ENCODE results near the gene TPGS2. TPM values are rescaled to one million over a fixed set of nuclear protein-coding genes. Genes with fewer than 3 reads are reported as not detected.
A peak's percentile ranks its signal among the peaks of the same experiment; 100 is the strongest.

Gene TPGS2
- polyA plus RNA-seq, 1 donor from 2014 or later = 217 TPM

GRCh38 chr18:36811430-36811829, 17.4 kb downstream of the TPGS2 start:
- peaks cover 6% of the 10 kb centered on the region for H3K36me3 ChIP-seq (ENCODE audit: insufficient read depth, low read length)
- no peaks in the 10 kb centered on the region for H3K27me3 ChIP-seq (ENCODE audit: insufficient read depth, low read depth, low read length)
- no peaks in the 10 kb centered on the region for H3K9me3 ChIP-seq (ENCODE audit: low read length)
- H3K9ac ChIP-seq (ENCODE audit: low read length) = no peak overlapping the region
- no peaks in the 10 kb centered on the region for H3K9me2 ChIP-seq (ENCODE audit: insufficient read depth, low read length)
- H3F3A ChIP-seq (ENCODE audit: insufficient read depth, low read length, poor library complexity, severe bottlenecking) = no peaks in the 10 kb centered on the region
- no peak overlapping the region for H3K4me3 ChIP-seq (ENCODE audit: low read length)
- H4K20me1 ChIP-seq (ENCODE audit: insufficient read depth) = no peaks in the 10 kb centered on the region
- no peaks in the 10 kb centered on the region for H3K79me2 ChIP-seq (replicated peaks; ENCODE audit: insufficient read depth, low read length)
- TF ChIP-seq TAF1 (IDR thresholded peaks at IDR 0.05; ENCODE audit: low read depth) (no peak), SMC3 (conservative IDR thresholded peaks at IDR 0.05; ENCODE audit: poor library complexity) (no peak)
- no peak overlapping the region for H3K27ac ChIP-seq (ENCODE audit: low read length)
- H2AFZ ChIP-seq (ENCODE audit: low read depth, low read length) = no peak overlapping the region
- no peak overlapping the region for H3K4me2 ChIP-seq (ENCODE audit: low read length)

GRCh38 chr18:36809590-36810381, 19.0 kb downstream of the TPGS2 start:
- no peak overlapping the region for H3K4me3 ChIP-seq (ENCODE audit: low read length)
- no peak overlapping the region for H2AFZ ChIP-seq (ENCODE audit: low read depth, low read length)
- no peak overlapping the region for H3K4me2 ChIP-seq (ENCODE audit: low read length)
- H3K9me2 ChIP-seq (ENCODE audit: insufficient read depth, low read length) = no peaks in the 10 kb centered on the region
- H3K9me3 ChIP-seq (ENCODE audit: low read length) = no peaks in the 10 kb centered on the region
- no peaks in the 10 kb centered on the region for H3F3A ChIP-seq (ENCODE audit: insufficient read depth, low read length, poor library complexity, severe bottlenecking)
- no peaks in the 10 kb centered on the region for H3K79me2 ChIP-seq (replicated peaks; ENCODE audit: insufficient read depth, low read length)
- no peak overlapping the region for H3K27ac ChIP-seq (ENCODE audit: low read length)
- H3K9ac ChIP-seq (ENCODE audit: low read length) = no peak overlapping the region
- H4K20me1 ChIP-seq (ENCODE audit: insufficient read depth) = no peaks in the 10 kb centered on the region
- H3K36me3 ChIP-seq (ENCODE audit: insufficient read depth, low read length) = peaks cover 12% of the 10 kb centered on the region
- H3K27me3 ChIP-seq (ENCODE audit: insufficient read depth, low read depth, low read length) = no peaks in the 10 kb centered on the region
- TF ChIP-seq CTCF (IDR thresholded peaks at IDR 0.05; ENCODE audit: poor library complexity, severe bottlenecking) (peak; percentile 86), EZH2 (IDR thresholded peaks at IDR 0.05; ENCODE audit: borderline replicate concordance, insufficient read depth, low read length, poor library complexity, severe bottlenecking) (no peak), TAF1 (IDR thresholded peaks at IDR 0.05; ENCODE audit: low read depth) (no peak), POLR2AphosphoS5 (IDR thresholded peaks at IDR 0.05) (no peak), SMC3 (conservative IDR thresholded peaks at IDR 0.05; ENCODE audit: poor library complexity) (peak; percentile 70), REST (IDR thresholded peaks at IDR 0.05; ENCODE audit: borderline replicate concordance) (no peak), RAD21 (conservative IDR thresholded peaks at IDR 0.05) (peak; percentile 71)

GRCh38 chr18:36808681-36809080, 20.1 kb downstream of the TPGS2 start:
- H3K9ac ChIP-seq (ENCODE audit: low read length) = no peak overlapping the region
- no peaks in the 10 kb centered on the region for H3K9me3 ChIP-seq (ENCODE audit: low read length)
- H3K36me3 ChIP-seq (ENCODE audit: insufficient read depth, low read length) = peaks cover 15% of the 10 kb centered on the region
- H2AFZ ChIP-seq (ENCODE audit: low read depth, low read length) = no peak overlapping the region
- H4K20me1 ChIP-seq (ENCODE audit: insufficient read depth) = no peaks in the 10 kb centered on the region
- no peak for TF ChIP-seq TAF1 (IDR thresholded peaks at IDR 0.05; ENCODE audit: low read depth)
- TF ChIP-seq EZH2 (IDR thresholded peaks at IDR 0.05; ENCODE audit: borderline replicate concordance, insufficient read depth, low read length, poor library complexity, severe bottlenecking) = no peak
- no peak for TF ChIP-seq EP300 (conservative IDR thresholded peaks at IDR 0.05; ENCODE audit: poor library complexity, severe bottlenecking)
- TF ChIP-seq MXI1 (conservative IDR thresholded peaks at IDR 0.05; ENCODE audit: poor library complexity, severe bottlenecking) = no peak
- no peak for TF ChIP-seq SMC3 (conservative IDR thresholded peaks at IDR 0.05; ENCODE audit: poor library complexity)
- no peak for TF ChIP-seq REST (IDR thresholded peaks at IDR 0.05; ENCODE audit: borderline replicate concordance)
- TF ChIP-seq POLR2AphosphoS5 (IDR thresholded peaks at IDR 0.05) = no peak
- no peak for TF ChIP-seq RAD21 (conservative IDR thresholded peaks at IDR 0.05)
- TF ChIP-seq CTCF (IDR thresholded peaks at IDR 0.05; ENCODE audit: poor library complexity, severe bottlenecking) = no peak
- H3K79me2 ChIP-seq (replicated peaks; ENCODE audit: insufficient read depth, low read length) = no peaks in the 10 kb centered on the region
- no peaks in the 10 kb centered on the region for H3K9me2 ChIP-seq (ENCODE audit: insufficient read depth, low read length)
- no peak overlapping the region for H3K4me2 ChIP-seq (ENCODE audit: low read length)
- no peaks in the 10 kb centered on the region for H3K27me3 ChIP-seq (ENCODE audit: insufficient read depth, low read depth, low read length)
- H3K27ac ChIP-seq (ENCODE audit: low read length) = no peak overlapping the region
- H3F3A ChIP-seq (ENCODE audit: insufficient read depth, low read length, poor library complexity, severe bottlenecking) = no peaks in the 10 kb centered on the region
- H3K4me3 ChIP-seq (ENCODE audit: low read length) = no peak overlapping the region

Data from neural cell (in vitro differentiated cells).